Suprapubic skin (tissue), 4 donors: Measurements from ENCODE around the gene CEP112. TPM values are rescaled to one million over a fixed set of nuclear protein-coding genes. Genes with fewer than 3 reads are reported as not detected.

Experiments
- DNase-seq, 2 donors: peaks; one replicate each; pipeline ENCODE4 v3.0.0-alpha.2; 2019; ENCODE audit warnings: low spot score in 2 of 2
- H3K27ac ChIP-seq: fragments of 200-600 bp; sonication (generic); one replicate; pipeline ENCODE4 v1.5.1; 2019
- H3K27me3 ChIP-seq: fragments of 200-600 bp; sonication (generic); one replicate; pipeline ENCODE4 v1.5.1; 2019
- H3K36me3 ChIP-seq: fragments of 200-600 bp; sonication (generic); one replicate; pipeline ENCODE4 v1.5.1; 2019
- H3K4me1 ChIP-seq: fragments of 200-600 bp; sonication (generic); one replicate; pipeline ENCODE4 v1.5.1; 2019
- H3K4me3 ChIP-seq: fragments of 200-600 bp; sonication (generic); one replicate; pipeline ENCODE4 v1.5.1; 2019; ENCODE audit warnings: mild to moderate bottlenecking
- H3K9me3 ChIP-seq: fragments of 200-600 bp; sonication (generic); one replicate; pipeline ENCODE4 v1.5.1; 2019
- EP300 ChIP-seq: sonication (generic); formaldehyde crosslinking; IDR thresholded peaks from one replicate; pipeline ENCODE4 v1.6.1; 2017; ENCODE audit warnings: antibody characterized with exemption
- POLR2A ChIP-seq, 2 donors: fragments of 450-650 bp; IDR thresholded peaks; one replicate each; pipeline ENCODE4 v1.6.1; 2017; ENCODE audit warnings: antibody characterized with exemption in 2 of 2, mild to moderate bottlenecking in 2 of 2, moderate library complexity in 2 of 2
- POLR2AphosphoS5 ChIP-seq, 3 donors: sonication (generic); formaldehyde crosslinking; IDR thresholded peaks; one replicate each; pipeline ENCODE4 v1.6.1; 2017; ENCODE audit warnings: antibody characterized with exemption in 3 of 3
- WGBS: methylation state at CpG from one replicate; pipeline ENCODE4 v1.1.5; 2018; 5-methylcytosine and 5-hydroxymethylcytosine counted together
- total RNA-seq, 4 donors: library from RNA; depleted of rRNA; stranded (reverse); fragments of >200 nt; gene quantifications; one replicate each; pipeline ENCODE4 v1.1.0, GENCODE V29; 2016
- TF ChIP-seq, protein P1 (sequence below), 2 donors: fragments of 200-600 bp in 1 of 2; fragments of 450-650 bp in 1 of 2; sonication (generic) in 1 of 2; IDR thresholded peaks; one replicate each; pipeline ENCODE4 v1.5.1; 2016 to 2019; ENCODE audit warnings: antibody characterized with exemption in 2 of 2, mild to moderate bottlenecking in 1 of 2, moderate library complexity in 1 of 2

The CEP112 gene
- total RNA-seq, 4 donors from 2014 or later, result 0.68 to 14.1 (median 6.6) TPM

DNA sequence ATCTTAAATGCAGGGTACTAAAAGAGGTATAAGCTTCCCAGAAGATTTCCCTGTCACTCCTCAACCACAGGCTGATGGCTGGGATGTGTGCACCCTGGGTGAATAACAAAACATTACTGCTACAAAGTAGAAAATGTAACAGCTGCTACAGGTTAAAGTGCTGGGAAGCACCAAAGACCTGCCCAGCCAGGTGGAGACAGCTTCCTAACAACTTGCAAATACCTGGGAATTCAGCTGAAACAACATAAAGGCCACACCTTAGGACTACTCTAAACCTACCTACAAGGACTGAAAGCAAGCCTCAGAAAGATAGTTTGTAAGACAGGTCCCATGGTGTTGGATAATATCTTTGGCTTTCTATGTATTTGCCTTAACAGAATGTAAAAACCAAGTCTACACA, 118.5 kb downstream of the CEP112 start:
- no peaks in the 10 kb centered on the region for H3K36me3 ChIP-seq
- no peaks in the 10 kb centered on the region for H3K27me3 ChIP-seq
- DNase-seq, result no peak
- no peaks in the 10 kb centered on the region for H3K4me1 ChIP-seq
- no peak overlapping the region for H3K4me3 ChIP-seq
- TF ChIP-seq, protein P1, sequence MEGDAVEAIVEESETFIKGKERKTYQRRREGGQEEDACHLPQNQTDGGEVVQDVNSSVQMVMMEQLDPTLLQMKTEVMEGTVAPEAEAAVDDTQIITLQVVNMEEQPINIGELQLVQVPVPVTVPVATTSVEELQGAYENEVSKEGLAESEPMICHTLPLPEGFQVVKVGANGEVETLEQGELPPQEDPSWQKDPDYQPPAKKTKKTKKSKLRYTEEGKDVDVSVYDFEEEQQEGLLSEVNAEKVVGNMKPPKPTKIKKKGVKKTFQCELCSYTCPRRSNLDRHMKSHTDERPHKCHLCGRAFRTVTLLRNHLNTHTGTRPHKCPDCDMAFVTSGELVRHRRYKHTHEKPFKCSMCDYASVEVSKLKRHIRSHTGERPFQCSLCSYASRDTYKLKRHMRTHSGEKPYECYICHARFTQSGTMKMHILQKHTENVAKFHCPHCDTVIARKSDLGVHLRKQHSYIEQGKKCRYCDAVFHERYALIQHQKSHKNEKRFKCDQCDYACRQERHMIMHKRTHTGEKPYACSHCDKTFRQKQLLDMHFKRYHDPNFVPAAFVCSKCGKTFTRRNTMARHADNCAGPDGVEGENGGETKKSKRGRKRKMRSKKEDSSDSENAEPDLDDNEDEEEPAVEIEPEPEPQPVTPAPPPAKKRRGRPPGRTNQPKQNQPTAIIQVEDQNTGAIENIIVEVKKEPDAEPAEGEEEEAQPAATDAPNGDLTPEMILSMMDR (IDR thresholded peaks at IDR 0.05), result no peak
- TF ChIP-seq POLR2AphosphoS5 (IDR thresholded peaks at IDR 0.05) (no peak), EP300 (no peak), POLR2A (IDR thresholded peaks at IDR 0.05) (no peak)
- H3K9me3 ChIP-seq, result no peaks in the 10 kb centered on the region
- no peak overlapping the region for H3K27ac ChIP-seq

DNA sequence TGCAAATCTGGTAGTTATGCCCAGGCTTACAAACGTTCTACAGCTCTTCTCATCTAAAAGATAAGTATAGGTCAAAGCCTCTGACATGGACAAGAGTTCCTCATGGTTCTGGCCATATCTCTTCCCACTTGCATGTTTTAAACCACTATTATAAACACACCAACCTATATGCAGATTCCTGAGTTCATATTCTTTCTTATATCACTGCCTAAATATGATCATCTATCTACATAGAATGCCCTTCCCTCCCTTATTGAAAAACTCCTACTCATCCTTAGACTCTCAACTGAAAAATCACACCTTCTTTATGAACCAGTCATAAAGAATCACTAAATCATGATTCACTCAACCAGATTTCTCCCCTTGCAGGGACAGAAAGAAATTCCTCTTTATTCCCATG, 128.2 kb downstream of the CEP112 start:
- WGBS, result 73% methylated on average over 1 of the region's 1 CpG
- H3K9me3 ChIP-seq, result peaks cover 6% of the 10 kb centered on the region
- DNase-seq, result no peak
- H3K4me1 ChIP-seq, result no peaks in the 10 kb centered on the region
- H3K4me3 ChIP-seq, result no peak overlapping the region
- H3K36me3 ChIP-seq, result peaks cover 6% of the 10 kb centered on the region
- no peak overlapping the region for H3K27ac ChIP-seq
- no peaks in the 10 kb centered on the region for H3K27me3 ChIP-seq
- TF ChIP-seq, protein P1 (IDR thresholded peaks at IDR 0.05), result no peak
- TF ChIP-seq EP300, result no peak
- no peak for TF ChIP-seq POLR2A (IDR thresholded peaks at IDR 0.05)
- TF ChIP-seq POLR2AphosphoS5 (IDR thresholded peaks at IDR 0.05), result no peak

DNA sequence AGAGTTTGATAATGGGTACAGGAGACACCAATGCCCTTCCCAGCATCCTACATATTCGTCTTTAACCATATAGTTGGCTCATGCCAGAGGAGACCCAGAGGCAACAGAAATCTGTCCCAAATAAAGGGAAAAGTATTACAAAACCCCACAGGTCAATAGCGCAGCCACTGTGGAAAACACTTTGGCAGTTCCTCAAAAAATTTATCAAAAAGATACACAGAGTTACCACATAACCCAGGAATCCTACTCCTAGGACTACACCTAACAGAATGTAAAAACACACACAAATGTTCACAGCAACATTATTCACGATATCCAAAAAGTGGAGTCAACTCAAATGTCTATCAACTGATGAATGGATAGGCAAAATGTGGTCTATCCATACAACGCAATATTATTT, 135.8 kb downstream of the CEP112 start:
- Histone ChIP-seq H3K4me1 (no peaks in the 10 kb centered on the region), H3K36me3 (peaks cover 8% of the 10 kb centered on the region), H3K9me3 (peaks cover 6% of the 10 kb centered on the region), H3K27ac (no peak overlapping the region), H3K27me3 (no peaks in the 10 kb centered on the region), H3K4me3 (no peak overlapping the region)
- no peak for DNase-seq
- TF ChIP-seq EP300 (no peak), POLR2A (IDR thresholded peaks at IDR 0.05) (no peak), POLR2AphosphoS5 (IDR thresholded peaks at IDR 0.05) (no peak)
- TF ChIP-seq, protein P1 (IDR thresholded peaks at IDR 0.05), result no peak
- WGBS, result 91% methylated on average over 4 of the region's 4 CpGs

DNA sequence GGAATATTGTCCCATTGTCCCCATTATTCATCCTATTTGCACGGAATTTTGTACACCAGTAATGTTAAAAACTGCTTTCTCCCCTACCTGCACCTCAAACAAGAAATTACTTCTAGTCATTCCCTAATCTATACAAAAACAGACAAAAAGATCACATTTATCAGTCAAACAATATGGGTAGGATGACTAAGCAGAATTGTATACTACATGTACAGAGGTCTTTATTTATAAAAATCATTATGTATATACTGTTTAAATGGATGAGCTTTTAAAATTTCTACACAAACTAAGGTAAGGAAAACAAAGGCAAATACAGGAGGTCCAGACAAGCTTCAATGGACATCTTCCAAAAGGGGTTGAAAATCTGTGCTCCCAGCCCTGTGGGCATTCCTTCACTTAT, 137.7 kb downstream of the CEP112 start:
- Histone ChIP-seq H3K9me3 (no peaks in the 10 kb centered on the region), H3K36me3 (peaks cover 6% of the 10 kb centered on the region), H3K4me3 (no peak overlapping the region), H3K27me3 (no peaks in the 10 kb centered on the region), H3K27ac (no peak overlapping the region), H3K4me1 (no peaks in the 10 kb centered on the region)
- TF ChIP-seq POLR2AphosphoS5 (IDR thresholded peaks at IDR 0.05) (no peak), EP300 (no peak), POLR2A (IDR thresholded peaks at IDR 0.05) (no peak)
- TF ChIP-seq, protein P1 (IDR thresholded peaks at IDR 0.05), result no peak
- DNase-seq, result no peak
- 90% methylated on average over 1 of the region's 1 CpG for WGBS

DNA sequence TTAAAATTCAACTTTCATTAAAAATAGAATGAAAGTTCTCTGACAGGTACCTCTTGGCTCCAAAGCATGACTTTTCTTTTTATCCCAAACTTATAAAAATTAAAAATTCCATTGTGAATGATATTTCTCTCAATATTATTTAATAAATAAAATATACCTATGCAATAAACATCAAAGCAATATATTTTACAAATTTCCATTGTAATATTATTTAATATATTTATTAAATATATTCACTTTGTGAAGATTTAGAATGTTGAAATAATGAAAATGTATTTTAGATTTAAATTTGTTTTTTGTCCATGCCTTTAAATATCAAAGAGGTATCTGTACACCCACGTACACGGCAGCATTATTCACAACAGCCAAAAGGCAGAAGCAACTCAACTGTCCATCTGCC, 147.8 kb downstream of the CEP112 start:
- Histone ChIP-seq H3K36me3 (no peaks in the 10 kb centered on the region), H3K27ac (no peak overlapping the region), H3K27me3 (no peaks in the 10 kb centered on the region), H3K9me3 (no peaks in the 10 kb centered on the region), H3K4me3 (no peak overlapping the region), H3K4me1 (no peaks in the 10 kb centered on the region)
- WGBS, result 43% methylated on average over 2 of the region's 2 CpGs
- TF ChIP-seq, protein P1 (IDR thresholded peaks at IDR 0.05), result no peak
- TF ChIP-seq POLR2A (IDR thresholded peaks at IDR 0.05), result no peak
- DNase-seq, result no peak
